CD8-positive, alpha-beta memory T cell (primary cell): Measurements from ENCODE around the gene CHCHD6. TPM values are rescaled to one million over a fixed set of nuclear protein-coding genes. Genes with fewer than 3 reads are reported as not detected.

ENCODE experiments used
- CTCF ChIA-PET: fragments of 350-600 bp; sonication (Branson Sonifier 250); formaldehyde crosslinking; loops from one replicate; lab custom pipeline; 2021; ENCODE audit warnings: antibody characterized with exemption; lab: Charles Lee
- POLR2A ChIA-PET: fragments of 350-600 bp; sonication (Branson Sonifier 250); formaldehyde crosslinking; loops from one replicate; lab custom pipeline; 2021; ENCODE audit warnings: antibody characterized with exemption; lab: Charles Lee
- DNase-seq, 5 donors: peaks; one replicate each; pipeline versions ENCODE4 v3.0.0 to v3.0.0-alpha.2; 2020 to 2022; ENCODE audit warnings: mixed read lengths in 1 of 5
- H3K27ac ChIP-seq: one replicate; pipeline ENCODE4 v1.7.0; 2013; ENCODE audit warnings: low read depth, mild to moderate bottlenecking, low read length, moderate library complexity
- H3K27me3 ChIP-seq: 2 replicates; pipeline ENCODE4 v1.7.0; 2013; ENCODE audit warnings: low read length, mild to moderate bottlenecking; ENCODE audit not compliant: insufficient read depth, poor library complexity, severe bottlenecking
- H3K36me3 ChIP-seq: 2 replicates; pipeline ENCODE4 v1.7.0; 2013; ENCODE audit warnings: mild to moderate bottlenecking, low read length, moderate library complexity; ENCODE audit not compliant: insufficient read depth
- H3K4me1 ChIP-seq: 2 replicates; pipeline ENCODE4 v1.7.0; 2013; ENCODE audit warnings: mild to moderate bottlenecking, low read length, moderate library complexity; ENCODE audit not compliant: insufficient read depth
- H3K4me3 ChIP-seq: 2 replicates; pipeline ENCODE4 v1.7.0; 2013; ENCODE audit warnings: mild to moderate bottlenecking, low read length
- H3K9me3 ChIP-seq: 2 replicates; pipeline ENCODE4 v1.7.0; 2013; ENCODE audit warnings: mild to moderate bottlenecking, low read length
- H3K27ac Mint-ChIP-seq, 8 donors: one replicate each; pipeline ENCODE4 v1.8.0; 2020 to 2021; ENCODE audit warnings: mixed read lengths in 8 of 8, mild to moderate bottlenecking in 6 of 8, inconsistent platforms in 3 of 8, moderate library complexity in 3 of 8
- H3K27me3 Mint-ChIP-seq, 2 donors: one replicate each; pipeline ENCODE4 v1.8.0; 2020 to 2021; ENCODE audit warnings: mixed read lengths in 2 of 2, mild to moderate bottlenecking in 1 of 2, moderate library complexity in 1 of 2
- H3K36me3 Mint-ChIP-seq, 3 donors: one replicate each; pipeline ENCODE4 v1.8.0; 2020 to 2021; ENCODE audit warnings: mixed read lengths in 3 of 3, inconsistent platforms in 1 of 3, mild to moderate bottlenecking in 1 of 3
- H3K4me1 Mint-ChIP-seq, 3 donors: one replicate each; pipeline ENCODE4 v1.8.0; 2020 to 2021; ENCODE audit warnings: mixed read lengths in 3 of 3, inconsistent platforms in 1 of 3, mild to moderate bottlenecking in 1 of 3
- H3K4me3 Mint-ChIP-seq, 7 donors: one replicate each; pipeline ENCODE4 v1.8.0; 2020 to 2021; ENCODE audit warnings: mixed read lengths in 7 of 7, mild to moderate bottlenecking in 6 of 7, moderate library complexity in 4 of 7, inconsistent platforms in 2 of 7
- H3K9me3 Mint-ChIP-seq, 5 donors: one replicate each; pipeline ENCODE4 v1.8.0; 2020 to 2022; ENCODE audit warnings: mixed read lengths in 5 of 5, mild to moderate bottlenecking in 3 of 5, moderate library complexity in 2 of 5, inconsistent platforms in 1 of 5
- polyA plus RNA-seq: library from polyadenylated mRNA; unstranded; fragments of 300-500 nt; fragmentation: Illumina TruSeq; gene quantifications from one replicate; pipeline ENCODE4 v1.2.3, GENCODE V29; 2021
- total RNA-seq, 2 experiments: library from RNA; stranded (reverse); gene quantifications; one replicate each; pipeline ENCODE4 v1.2.3, GENCODE V29; 2021

CHCHD6 gene
- total and polyA plus RNA-seq, 3 experiments from 2014 or later: 12.0 to 16.7 (median 15.0) TPM

GRCh38 chr3:127008236-127008635 lies 304.2 kb downstream of the CHCHD6 start:
- Histone ChIP-seq H3K4me3 (no peak overlapping the region), H3K27me3 (no peaks in the 10 kb centered on the region), H3K27ac (no peak overlapping the region), H3K4me1 (no peaks in the 10 kb centered on the region), H3K36me3 (no peaks in the 10 kb centered on the region), H3K9me3 (no peaks in the 10 kb centered on the region)
- POLR2A ChIA-PET: no interaction called here
- DNase-seq: no peak
- no peak overlapping the region for H3K4me3 Mint-ChIP-seq
- H3K4me1 Mint-ChIP-seq: no peaks in the 10 kb centered on the region
- CTCF ChIA-PET: no interaction called here
- H3K27ac Mint-ChIP-seq: no peak overlapping the region
- H3K9me3 Mint-ChIP-seq: no peaks in the 10 kb centered on the region
- peaks cover 0 to 19% (median 0%) of the 10 kb centered on the region in 3 donors for H3K36me3 Mint-ChIP-seq
- H3K27me3 Mint-ChIP-seq: no peaks in the 10 kb centered on the region

GRCh38 chr3:127009531-127009930 lies 305.5 kb downstream of the CHCHD6 start:
- peak overlapping the region in 1 of 8 donors; percentile 26 for H3K27ac Mint-ChIP-seq
- no peak for DNase-seq

More at GRCh38 chr3:127009531-127009930, 305.5 kb downstream of the CHCHD6 start:
- Mint-ChIP-seq H3K36me3 (peaks cover 0 to 25% (median 0%) of the 10 kb centered on the region in 3 donors), H3K4me3 (no peak overlapping the region), H3K9me3 (no peaks in the 10 kb centered on the region), H3K27me3 (no peaks in the 10 kb centered on the region), H3K4me1 (no peaks in the 10 kb centered on the region)
- ChIA-PET CTCF (no interaction called here), POLR2A (no interaction called here)
- H3K4me3 ChIP-seq: no peak overlapping the region
- no peaks in the 10 kb centered on the region for H3K4me1 ChIP-seq
- H3K36me3 ChIP-seq: no peaks in the 10 kb centered on the region
- H3K27ac ChIP-seq: no peak overlapping the region
- no peaks in the 10 kb centered on the region for H3K9me3 ChIP-seq
- H3K27me3 ChIP-seq: no peaks in the 10 kb centered on the region

Other genes starting within 250 kb of the CHCHD6 start
- 10 to 100 TPM; 24.2 to 25.0 TPM for gene ZXDC, start 228.3 kb upstream of the CHCHD6 start, total RNA-seq
- gene ZXDC, start 228.3 kb upstream of the CHCHD6 start, polyA plus RNA-seq: 24.6 TPM
- not detected for gene UROC1, start 186.5 kb upstream of the CHCHD6 start, total RNA-seq
- gene UROC1, start 186.5 kb upstream of the CHCHD6 start, polyA plus RNA-seq: not detected
- gene CHST13, start 180.1 kb upstream of the CHCHD6 start, total RNA-seq: under 1 TPM; 0.24 to 0.31 TPM
- gene CHST13, start 180.1 kb upstream of the CHCHD6 start, polyA plus RNA-seq: not detected
- not detected for gene C3orf22, start 145.3 kb upstream of the CHCHD6 start, total RNA-seq
- not detected for gene C3orf22, start 145.3 kb upstream of the CHCHD6 start, polyA plus RNA-seq
- 1 to 10 TPM; 1.3 TPM for gene TXNRD3, start 49.1 kb upstream of the CHCHD6 start, total RNA-seq
- 1.3 TPM for gene TXNRD3, start 49.1 kb upstream of the CHCHD6 start, polyA plus RNA-seq